K562 (cell line): ENCODE data around the gene ZNF672. TPM values are rescaled to one million over a fixed set of nuclear protein-coding genes. Genes with fewer than 3 reads are reported as not detected.

Experiments used
- CEBPG ChIP-seq, 3 experiments: fragments of 200-800 bp in 1 of 3; sonication (Bioruptor generic) in 1 of 3; sonication (generic) in 1 of 3; formaldehyde crosslinking in 1 of 3; IDR thresholded peaks in 2 of 3; conservative IDR thresholded peaks in 1 of 3; 2 replicates each; pipeline versions ENCODE4 v1.6.1 to v1.8.0; 2016 to 2022; ENCODE audit warnings: missing compliant biosample characterization in 2 of 3, missing genetic modification characterization in 2 of 3, mild to moderate bottlenecking in 1 of 3, missing genetic modification reagents in 1 of 3
- GABPB1 ChIP-seq: sonication (generic); formaldehyde crosslinking; IDR thresholded peaks from 2 replicates; pipeline ENCODE4 v1.8.0; 2022; ENCODE audit warnings: mild to moderate bottlenecking, missing genetic modification reagents
- GATAD2A ChIP-seq: fragments of 450-650 bp; IDR thresholded peaks from 2 replicates; pipeline ENCODE4 v1.6.1; 2017
- HMGN3 ChIP-seq: IDR thresholded peaks from 2 replicates; pipeline ENCODE4 v1.6.1; 2011; ENCODE audit warnings: borderline replicate concordance, low read depth, mild to moderate bottlenecking, mixed read lengths, low read length; ENCODE audit not compliant: insufficient read length; ENCODE audit errors: extremely low read depth
- IFI16 ChIP-seq: fragments of 250-450 bp; sonication (Bioruptor Pico); IDR thresholded peaks from 2 replicates; pipeline ENCODE4 v2.1.2; 2022; ENCODE audit warnings: mild to moderate bottlenecking, inconsistent platforms
- L3MBTL2 ChIP-seq: fragments of 450-650 bp; IDR thresholded peaks from 2 replicates; pipeline ENCODE4 v1.6.1; 2016; ENCODE audit warnings: mild to moderate bottlenecking, moderate library complexity
- LEF1 ChIP-seq: fragments of 450-650 bp; IDR thresholded peaks from 2 replicates; pipeline ENCODE4 v1.6.1; 2016; ENCODE audit warnings: mild to moderate bottlenecking
- NFATC3 ChIP-seq: fragments of 450-650 bp; IDR thresholded peaks from 2 replicates; pipeline ENCODE4 v1.6.1; 2017; ENCODE audit warnings: mild to moderate bottlenecking
- NONO ChIP-seq, 2 experiments: fragments of 200-400 bp in 1 of 2; fragments of 450-650 bp in 1 of 2; formaldehyde crosslinking in 1 of 2; IDR thresholded peaks; 2 replicates each; pipeline ENCODE4 v1.6.1; 2017; ENCODE audit warnings: low read depth in 2 of 2, mild to moderate bottlenecking in 2 of 2, moderate library complexity in 2 of 2, low read length in 1 of 2
- RAD21 ChIP-seq, 2 experiments: fragments of 250-450 bp in 1 of 2; fragments of 450-650 bp in 1 of 2; sonication (Bioruptor Pico) in 1 of 2; formaldehyde crosslinking in 1 of 2; IDR thresholded peaks in 1 of 2; conservative IDR thresholded peaks in 1 of 2; 2 replicates each; pipeline versions ENCODE4 v1.4.0 to v1.8.0; 2020 to 2022; ENCODE audit warnings: mild to moderate bottlenecking in 2 of 2, moderate library complexity in 1 of 2
- TAF7 ChIP-seq: fragments of 450-650 bp; IDR thresholded peaks from 2 replicates; pipeline ENCODE4 v1.6.1; 2016; ENCODE audit warnings: missing genetic modification characterization, missing compliant biosample characterization
- TBL1XR1 ChIP-seq, 2 experiments: IDR thresholded peaks; 2 replicates each; pipeline ENCODE4 v1.6.1; 2012; ENCODE audit warnings: improper control_type of control experiment in 2 of 2, low read length in 2 of 2, mild to moderate bottlenecking in 1 of 2
- TFAP4 ChIP-seq: sonication (generic); formaldehyde crosslinking; IDR thresholded peaks from 2 replicates; pipeline ENCODE4 v1.8.0; 2022; ENCODE audit warnings: missing genetic modification reagents, mild to moderate bottlenecking, moderate library complexity, borderline replicate concordance
- ZEB2 ChIP-seq: fragments of 450-650 bp; IDR thresholded peaks from 2 replicates; pipeline ENCODE4 v1.6.1; 2016
- ZNF324 ChIP-seq: fragments of 250-450 bp; sonication (Bioruptor Pico); IDR thresholded peaks from 2 replicates; pipeline ENCODE4 v1.4.0; 2020; ENCODE audit warnings: mild to moderate bottlenecking
- ZNF431 ChIP-seq: sonication (generic); formaldehyde crosslinking; IDR thresholded peaks from 2 replicates; pipeline ENCODE4 v1.8.0; 2022; ENCODE audit warnings: mild to moderate bottlenecking, missing genetic modification reagents
- polyA plus RNA-seq, 8 experiments: library from polyadenylated mRNA; depleted of rRNA in 4 of 8; stranded (reverse) in 5 of 8; unstranded in 3 of 8; fragments of >200 nt; fragmentation: Nextera tagmentation in 2 of 8; fragmentation: Illumina TruSeq in 1 of 8; extraction: Ambion mirVana in 2 of 8; extraction: Trizol in 1 of 8; gene quantifications; 2 replicates each; pipeline versions ENCODE4 v1.2.1 to v1.2.3, GENCODE V29; 2011 to 2014; ENCODE audit warnings: inconsistent platforms in 1 of 8, missing spikeins in 1 of 8
- total RNA-seq, 7 experiments: library from RNA; depleted of rRNA in 6 of 7; stranded (reverse); fragments of >200 nt in 6 of 7; fragmentation: Illumina TruSeq in 2 of 7; extraction: Trizol in 2 of 7; gene quantifications; 2 replicates each; pipeline versions ENCODE4 v1.2.1 to v1.2.3, GENCODE V29; 2011 to 2021; ENCODE audit warnings: low replicate concordance in 1 of 7
- TF ChIP-seq, protein P1 (sequence below): fragments of 450-650 bp; IDR thresholded peaks from 2 replicates; pipeline ENCODE4 v1.6.1; 2016; ENCODE audit warnings: borderline replicate concordance
- TF ChIP-seq, protein P2 (sequence below): fragments of 250-450 bp; sonication (Bioruptor Pico); IDR thresholded peaks from 2 replicates; pipeline ENCODE4 v1.4.0; 2020; ENCODE audit warnings: mild to moderate bottlenecking
- TF ChIP-seq, protein P3 (sequence below): fragments of 450-650 bp; IDR thresholded peaks from 2 replicates; pipeline ENCODE4 v1.6.1; 2016
- TF ChIP-seq, protein P4 (sequence below): fragments of 250-450 bp; sonication (Bioruptor Pico); IDR thresholded peaks from 2 replicates; pipeline ENCODE4 v1.4.0; 2020

ZNF672 gene
- total and polyA plus RNA-seq, 9 of the 15 experiments (the other 6 are each of a cell fraction or from before 2014, with no cell fraction given) = 1.9 to 57.9 (median 24.1) TPM

- TF ChIP-seq, protein P1, sequence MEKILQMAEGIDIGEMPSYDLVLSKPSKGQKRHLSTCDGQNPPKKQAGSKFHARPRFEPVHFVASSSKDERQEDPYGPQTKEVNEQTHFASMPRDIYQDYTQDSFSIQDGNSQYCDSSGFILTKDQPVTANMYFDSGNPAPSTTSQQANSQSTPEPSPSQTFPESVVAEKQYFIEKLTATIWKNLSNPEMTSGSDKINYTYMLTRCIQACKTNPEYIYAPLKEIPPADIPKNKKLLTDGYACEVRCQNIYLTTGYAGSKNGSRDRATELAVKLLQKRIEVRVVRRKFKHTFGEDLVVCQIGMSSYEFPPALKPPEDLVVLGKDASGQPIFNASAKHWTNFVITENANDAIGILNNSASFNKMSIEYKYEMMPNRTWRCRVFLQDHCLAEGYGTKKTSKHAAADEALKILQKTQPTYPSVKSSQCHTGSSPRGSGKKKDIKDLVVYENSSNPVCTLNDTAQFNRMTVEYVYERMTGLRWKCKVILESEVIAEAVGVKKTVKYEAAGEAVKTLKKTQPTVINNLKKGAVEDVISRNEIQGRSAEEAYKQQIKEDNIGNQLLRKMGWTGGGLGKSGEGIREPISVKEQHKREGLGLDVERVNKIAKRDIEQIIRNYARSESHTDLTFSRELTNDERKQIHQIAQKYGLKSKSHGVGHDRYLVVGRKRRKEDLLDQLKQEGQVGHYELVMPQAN = peak; percentile 44; the same call in 1 of the 2 replicates
- TF ChIP-seq, protein P2, sequence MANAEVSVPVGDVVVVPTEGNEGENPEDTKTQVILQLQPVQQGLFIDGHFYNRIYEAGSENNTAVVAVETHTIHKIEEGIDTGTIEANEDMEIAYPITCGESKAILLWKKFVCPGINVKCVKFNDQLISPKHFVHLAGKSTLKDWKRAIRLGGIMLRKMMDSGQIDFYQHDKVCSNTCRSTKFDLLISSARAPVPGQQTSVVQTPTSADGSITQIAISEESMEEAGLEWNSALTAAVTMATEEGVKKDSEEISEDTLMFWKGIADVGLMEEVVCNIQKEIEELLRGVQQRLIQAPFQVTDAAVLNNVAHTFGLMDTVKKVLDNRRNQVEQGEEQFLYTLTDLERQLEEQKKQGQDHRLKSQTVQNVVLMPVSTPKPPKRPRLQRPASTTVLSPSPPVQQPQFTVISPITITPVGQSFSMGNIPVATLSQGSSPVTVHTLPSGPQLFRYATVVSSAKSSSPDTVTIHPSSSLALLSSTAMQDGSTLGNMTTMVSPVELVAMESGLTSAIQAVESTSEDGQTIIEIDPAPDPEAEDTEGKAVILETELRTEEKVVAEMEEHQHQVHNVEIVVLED (CRISPR knock-in tag) = peak; percentile 65; the same call in 1 of the 2 replicates
- no peak for TF ChIP-seq NFATC3
- peak; percentile 40; the same call in 1 of the 2 replicates for TF ChIP-seq IFI16 (CRISPR knock-in tag)
- peak; percentile 81 for TF ChIP-seq GABPB1 (CRISPR knock-in tag)
- TF ChIP-seq LEF1 = no peak
- TF ChIP-seq GATAD2A = 0 out of 2 replicates have a peak, but pooled peaks have one; percentile 62
- TF ChIP-seq HMGN3 = peak; percentile 64
- peak; percentile 75; the same call in 1 of the 2 replicates for TF ChIP-seq ZNF431 (CRISPR knock-in tag)
- TF ChIP-seq CEBPG (CRISPR knock-in tag; IDR thresholded peaks at IDR 0.05) = peak; percentile 46; the same call in 1 of the 2 replicates
- TF ChIP-seq CEBPG (tag; conservative IDR thresholded peaks at IDR 0.05 in 1 of 2, IDR thresholded peaks at IDR 0.05 in 1 of 2) = no peak
- TF ChIP-seq, protein P3, sequence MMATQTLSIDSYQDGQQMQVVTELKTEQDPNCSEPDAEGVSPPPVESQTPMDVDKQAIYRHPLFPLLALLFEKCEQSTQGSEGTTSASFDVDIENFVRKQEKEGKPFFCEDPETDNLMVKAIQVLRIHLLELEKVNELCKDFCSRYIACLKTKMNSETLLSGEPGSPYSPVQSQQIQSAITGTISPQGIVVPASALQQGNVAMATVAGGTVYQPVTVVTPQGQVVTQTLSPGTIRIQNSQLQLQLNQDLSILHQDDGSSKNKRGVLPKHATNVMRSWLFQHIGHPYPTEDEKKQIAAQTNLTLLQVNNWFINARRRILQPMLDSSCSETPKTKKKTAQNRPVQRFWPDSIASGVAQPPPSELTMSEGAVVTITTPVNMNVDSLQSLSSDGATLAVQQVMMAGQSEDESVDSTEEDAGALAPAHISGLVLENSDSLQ = peak; percentile 65
- 0 out of 4 replicates have a peak, but pooled peaks of 1 of the 2 experiments have one; percentile 13 for TF ChIP-seq RAD21 (CRISPR knock-in tag; conservative IDR thresholded peaks at IDR 0.05 in 1 of 2, IDR thresholded peaks at IDR 0.05 in 1 of 2)
- TF ChIP-seq, protein P4, sequence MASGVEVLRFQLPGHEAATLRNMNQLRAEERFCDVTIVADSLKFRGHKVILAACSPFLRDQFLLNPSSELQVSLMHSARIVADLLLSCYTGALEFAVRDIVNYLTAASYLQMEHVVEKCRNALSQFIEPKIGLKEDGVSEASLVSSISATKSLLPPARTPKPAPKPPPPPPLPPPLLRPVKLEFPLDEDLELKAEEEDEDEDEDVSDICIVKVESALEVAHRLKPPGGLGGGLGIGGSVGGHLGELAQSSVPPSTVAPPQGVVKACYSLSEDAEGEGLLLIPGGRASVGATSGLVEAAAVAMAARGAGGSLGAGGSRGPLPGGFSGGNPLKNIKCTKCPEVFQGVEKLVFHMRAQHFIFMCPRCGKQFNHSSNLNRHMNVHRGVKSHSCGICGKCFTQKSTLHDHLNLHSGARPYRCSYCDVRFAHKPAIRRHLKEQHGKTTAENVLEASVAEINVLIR = peak; percentile 90
- peak; percentile 82 for TF ChIP-seq L3MBTL2
- TF ChIP-seq TFAP4 = peak; percentile 79; the same call in 1 of the 2 replicates
- TF ChIP-seq ZEB2 = 0 out of 2 replicates have a peak, but pooled peaks have one; percentile 35
- peak in 1 of 2 experiments; percentile 33; a peak in 1 of 4 replicates for TF ChIP-seq TBL1XR1 (IDR thresholded peaks at IDR 0.05; ENCODE audit: low read length in 2 of 2)
- peak; percentile 69 for TF ChIP-seq ZNF324
- peak in 1 of 2 experiments; percentile 37; a peak in 1 of 4 replicates for TF ChIP-seq NONO (IDR thresholded peaks at IDR 0.05; ENCODE audit: low read depth in 2 of 2, low read length in 1 of 2)
- TF ChIP-seq TAF7 (tag) = peak; percentile 96
Observed at GRCh38 chr1:248838357-248839167, 538 bp downstream of the ZNF672 start (continued).
